ENCODE measurements around the gene TMPRSS4. TPM values are rescaled to one million over a fixed set of nuclear protein-coding genes. Genes with fewer than 3 reads are reported as not detected.

TMPRSS4 gene
- total and polyA plus RNA-seq, 2 of the 13 experiments (the other 11 are each of a cell fraction or from before 2014, with no cell fraction given) = 0.32 TPM; not detected in 1

- no TSS peak for BruUV-seq (replicated peaks)
- FAIRE-seq (no peak), DNase-seq (ENCODE audit: low spot score) (no peak), ATAC-seq (no peak)
- WGBS (ENCODE audit: low lambda C conversion rate) = 54% methylated on average over 10 of the region's 11 CpGs
- Histone ChIP-seq H3K27me3 (ENCODE audit: control insufficient read depth in 1 of 2, insufficient read depth in 2 of 2, low read length in 2 of 2) (peaks cover 0 to 4% of the 10 kb centered on the region in 2 experiments; a peak in 2 of 5 replicates), H3K4me2 (ENCODE audit: low read depth, low read length) (no peak overlapping the region), H3K36me3 (replicated peaks in 1 of 2; ENCODE audit: control insufficient read depth in 1 of 2, insufficient read depth in 2 of 2, low read length in 2 of 2) (no peaks in the 10 kb centered on the region), H3K79me2 (ENCODE audit: insufficient read depth, low read length) (no peaks in the 10 kb centered on the region), H3K4me3 (replicated peaks in 1 of 3; ENCODE audit: insufficient read depth in 1 of 3, low read depth in 2 of 3, low read length in 3 of 3) (no peak overlapping the region), H3K27ac (ENCODE audit: extremely low read length, insufficient read depth, low read length) (no peak overlapping the region), H3K4me1 (ENCODE audit: insufficient read depth, low read length) (peaks cover 74% of the 10 kb centered on the region), H3K9me3 (ENCODE audit: low read length) (no peaks in the 10 kb centered on the region), H3K9ac (ENCODE audit: insufficient read depth, low read depth, low read length) (no peak overlapping the region), H4K20me1 (ENCODE audit: insufficient read depth, low read length) (no peaks in the 10 kb centered on the region), H2AFZ (ENCODE audit: low read length) (no peak overlapping the region)
- ChIA-PET POLR2A (no interaction called here), CTCF (ENCODE audit: low intra/inter-chr PET ratio, low total read pairs) (no interaction called here)
- intact Hi-C loops (cut with micrococcal nuclease; ENCODE audit: unreplicated experiment) (no loop called here), in situ Hi-C loops (cut with HindIII; ENCODE audit: extremely low pct_ligation_motif_present, low pct_unique_long_range_greater_than_20kb) (no loop called here)
- TF ChIP-seq, protein P1, sequence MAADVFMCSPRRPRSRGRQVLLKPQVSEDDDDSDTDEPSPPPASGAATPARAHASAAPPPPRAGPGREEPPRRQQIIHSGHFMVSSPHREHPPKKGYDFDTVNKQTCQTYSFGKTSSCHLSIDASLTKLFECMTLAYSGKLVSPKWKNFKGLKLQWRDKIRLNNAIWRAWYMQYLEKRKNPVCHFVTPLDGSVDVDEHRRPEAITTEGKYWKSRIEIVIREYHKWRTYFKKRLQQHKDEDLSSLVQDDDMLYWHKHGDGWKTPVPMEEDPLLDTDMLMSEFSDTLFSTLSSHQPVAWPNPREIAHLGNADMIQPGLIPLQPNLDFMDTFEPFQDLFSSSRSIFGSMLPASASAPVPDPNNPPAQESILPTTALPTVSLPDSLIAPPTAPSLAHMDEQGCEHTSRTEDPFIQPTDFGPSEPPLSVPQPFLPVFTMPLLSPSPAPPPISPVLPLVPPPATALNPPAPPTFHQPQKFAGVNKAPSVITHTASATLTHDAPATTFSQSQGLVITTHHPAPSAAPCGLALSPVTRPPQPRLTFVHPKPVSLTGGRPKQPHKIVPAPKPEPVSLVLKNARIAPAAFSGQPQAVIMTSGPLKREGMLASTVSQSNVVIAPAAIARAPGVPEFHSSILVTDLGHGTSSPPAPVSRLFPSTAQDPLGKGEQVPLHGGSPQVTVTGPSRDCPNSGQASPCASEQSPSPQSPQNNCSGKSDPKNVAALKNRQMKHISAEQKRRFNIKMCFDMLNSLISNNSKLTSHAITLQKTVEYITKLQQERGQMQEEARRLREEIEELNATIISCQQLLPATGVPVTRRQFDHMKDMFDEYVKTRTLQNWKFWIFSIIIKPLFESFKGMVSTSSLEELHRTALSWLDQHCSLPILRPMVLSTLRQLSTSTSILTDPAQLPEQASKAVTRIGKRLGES (CRISPR knock-in tag; IDR thresholded peaks at IDR 0.05; ENCODE audit: borderline replicate concordance) = no peak
- TF ChIP-seq TOPORS (CRISPR knock-in tag; IDR thresholded peaks at IDR 0.05) (no peak), JUN (CRISPR knock-in tag; IDR thresholded peaks at IDR 0.05) (no peak), MAFG (CRISPR knock-in tag; IDR thresholded peaks at IDR 0.05) (no peak), ZNF24 (IDR thresholded peaks at IDR 0.05) (no peak), HOXA7 (CRISPR knock-in tag; IDR thresholded peaks at IDR 0.05) (no peak), ZNF12 (CRISPR knock-in tag; IDR thresholded peaks at IDR 0.05) (no peak)
- TF ChIP-seq, protein P2, sequence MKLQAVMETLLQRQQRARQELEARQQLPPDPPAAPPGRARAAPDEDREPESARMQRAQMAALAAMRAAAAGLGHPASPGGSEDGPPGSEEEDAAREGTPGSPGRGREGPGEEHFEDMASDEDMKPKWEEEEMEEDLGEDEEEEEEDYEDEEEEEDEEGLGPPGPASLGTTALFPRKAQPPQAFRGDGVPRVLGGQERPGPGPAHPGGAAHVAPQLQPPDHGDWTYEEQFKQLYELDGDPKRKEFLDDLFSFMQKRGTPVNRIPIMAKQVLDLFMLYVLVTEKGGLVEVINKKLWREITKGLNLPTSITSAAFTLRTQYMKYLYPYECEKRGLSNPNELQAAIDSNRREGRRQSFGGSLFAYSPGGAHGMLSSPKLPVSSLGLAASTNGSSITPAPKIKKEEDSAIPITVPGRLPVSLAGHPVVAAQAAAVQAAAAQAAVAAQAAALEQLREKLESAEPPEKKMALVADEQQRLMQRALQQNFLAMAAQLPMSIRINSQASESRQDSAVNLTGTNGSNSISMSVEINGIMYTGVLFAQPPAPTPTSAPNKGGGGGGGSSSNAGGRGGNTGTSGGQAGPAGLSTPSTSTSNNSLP (IDR thresholded peaks at IDR 0.05; ENCODE audit: low read depth, low read length) = no peak
Observed at GRCh38 chr11:118098996-118099837, 22.3 kb downstream of the TMPRSS4 start.

All from HepG2 (cell line).